H1 (cell line): Measurements from ENCODE around the gene PLCL2. TPM values are rescaled to one million over a fixed set of nuclear protein-coding genes. Genes with fewer than 3 reads are reported as not detected.

Experiments
- CTCF ChIA-PET: fragments of 300-600 bp; sonication (Branson Sonifier 250); formaldehyde crosslinking; loops from one replicate; lab custom pipeline; 2021; ENCODE audit not compliant: partially characterized antibody; lab: Charles Lee
- POLR2A ChIA-PET: fragments of 300-600 bp; sonication (Branson Sonifier 250); formaldehyde crosslinking; loops from one replicate; lab custom pipeline; 2021; ENCODE audit warnings: inconsistent platforms; ENCODE audit not compliant: partially characterized antibody; lab: Charles Lee
- DNase-seq, 2 experiments: peaks; one replicate each; pipeline versions ENCODE4 v3.0.0 to v3.0.0-alpha.2; 2010 to 2022; ENCODE audit warnings: low spot score in 2 of 2, low read depth in 1 of 2, mixed read lengths in 1 of 2
- FAIRE-seq: peaks from 2 replicates; lab custom pipeline; 2011; peaks lifted over from hg19 to GRCh38; lab: Jason Lieb, UNC
- H2AFZ ChIP-seq: 2 replicates; pipeline ENCODE4 v1.8.1; 2012; ENCODE audit warnings: low read length, inconsistent platforms
- H2AK5ac ChIP-seq: 2 replicates; pipeline ENCODE4 v1.6.1; 2013; ENCODE audit warnings: low read depth, low read length
- H2BK120ac ChIP-seq: replicated peaks from 2 replicates; pipeline ENCODE3; 2013; ENCODE audit warnings: low read depth, low read length, inconsistent platforms
- H2BK12ac ChIP-seq: 2 replicates; pipeline ENCODE4 v1.6.1; 2013; ENCODE audit warnings: low read depth, low read length
- H2BK15ac ChIP-seq: 2 replicates; pipeline ENCODE4 v1.6.1; 2013; ENCODE audit warnings: low read length
- H2BK20ac ChIP-seq: 2 replicates; pipeline ENCODE4 v1.6.1; 2013; ENCODE audit warnings: low read length
- H2BK5ac ChIP-seq: 2 replicates; pipeline ENCODE4 v1.6.1; 2013; ENCODE audit warnings: low read depth, low read length
- H3K14ac ChIP-seq: 2 replicates; pipeline ENCODE4 v1.6.1; 2013; ENCODE audit warnings: inconsistent platforms; ENCODE audit not compliant: insufficient read length
- H3K18ac ChIP-seq: 2 replicates; pipeline ENCODE4 v1.6.1; 2013; ENCODE audit warnings: low read length; ENCODE audit errors: extremely low read depth
- H3K23ac ChIP-seq: 2 replicates; pipeline ENCODE4 v1.6.1; 2013; ENCODE audit warnings: inconsistent platforms; ENCODE audit not compliant: insufficient read length
- H3K23me2 ChIP-seq: 2 replicates; pipeline ENCODE4 v1.6.1; 2013; ENCODE audit warnings: low read depth, low read length
- H3K27ac ChIP-seq: 2 replicates; pipeline ENCODE4 v1.6.1; 2011; ENCODE audit warnings: low read depth, low read length, inconsistent platforms
- H3K27me3 ChIP-seq, 4 experiments: replicated peaks in 1 of 4; 1 replicate in 1 of 4; 2 replicates in 3 of 4; pipeline versions ENCODE4 v1.6.1 to v1.8.1; 2011 to 2013; ENCODE audit warnings: low read length in 3 of 4, mild to moderate bottlenecking in 3 of 4, inconsistent platforms in 2 of 4, mixed read lengths in 2 of 4, moderate library complexity in 1 of 4; ENCODE audit not compliant: control insufficient read depth in 3 of 4, insufficient read depth in 3 of 4; ENCODE audit errors: extremely low read depth in 1 of 4
- H3K36me3 ChIP-seq, 4 experiments: 2 replicates each; pipeline versions ENCODE4 v1.6.1 to v1.8.1; 2011 to 2013; ENCODE audit warnings: mild to moderate bottlenecking in 4 of 4, low read length in 3 of 4, moderate library complexity in 2 of 4, control low read depth in 1 of 4, inconsistent platforms in 1 of 4; ENCODE audit not compliant: insufficient read depth in 4 of 4, control insufficient read depth in 2 of 4
- H3K4ac ChIP-seq: replicated peaks from 2 replicates; pipeline ENCODE3; 2013; ENCODE audit warnings: low read length, low read depth, mixed read lengths, inconsistent platforms; ENCODE audit not compliant: insufficient read length
- H3K4me1 ChIP-seq, 4 experiments: replicated peaks in 1 of 4; 1 replicate in 1 of 4; 2 replicates in 3 of 4; pipeline versions ENCODE4 v1.6.1 to v1.8.1; 2011 to 2013; ENCODE audit warnings: low read length in 3 of 4, inconsistent platforms in 2 of 4, mixed read lengths in 1 of 4; ENCODE audit not compliant: insufficient read depth in 4 of 4, control insufficient read depth in 3 of 4
- H3K4me2 ChIP-seq, 2 experiments: 2 replicates each; pipeline versions ENCODE4 v1.6.1 to v1.8.1; 2011 to 2013; ENCODE audit warnings: low read depth in 2 of 2, low read length in 2 of 2, control low read depth in 1 of 2, inconsistent platforms in 1 of 2, mild to moderate bottlenecking in 1 of 2; ENCODE audit not compliant: insufficient read depth in 1 of 2
- H3K4me3 ChIP-seq, 4 experiments: fragments of 200-600, 300-600 bp in 1 of 4; sonication (generic), shearing (Covaris generic), sonication (Bioruptor Twin) in 1 of 4; 2 replicates each; pipeline versions ENCODE4 v1.5.1 to v1.8.1; 2011 to 2016; ENCODE audit warnings: low read length in 4 of 4, low read depth in 3 of 4, control low read depth in 2 of 4, inconsistent platforms in 2 of 4, mild to moderate bottlenecking in 2 of 4, mixed read lengths in 1 of 4, moderate library complexity in 1 of 4; ENCODE audit not compliant: insufficient read depth in 2 of 4; ENCODE audit errors: extremely low read depth in 1 of 4
- H3K56ac ChIP-seq: replicated peaks from 2 replicates; pipeline ENCODE3; 2013; ENCODE audit warnings: low read depth, mild to moderate bottlenecking, mixed read lengths, low read length, inconsistent platforms; ENCODE audit not compliant: insufficient read length
- H3K79me1 ChIP-seq: 2 replicates; pipeline ENCODE4 v1.6.1; 2013; ENCODE audit warnings: low read depth, low read length, control low read depth
- H3K79me2 ChIP-seq, 2 experiments: 2 replicates each; pipeline versions ENCODE4 v1.6.1 to v1.8.1; 2012 to 2013; ENCODE audit warnings: low read length in 2 of 2, mild to moderate bottlenecking in 2 of 2, inconsistent platforms in 1 of 2; ENCODE audit not compliant: insufficient read depth in 2 of 2, control insufficient read depth in 1 of 2
- H3K9ac ChIP-seq, 4 experiments: replicated peaks in 1 of 4; 1 replicate in 1 of 4; 2 replicates in 3 of 4; pipeline versions ENCODE4 v1.6.1 to v1.8.1; 2011 to 2013; ENCODE audit warnings: low read depth in 3 of 4, low read length in 3 of 4, control low read depth in 2 of 4, mild to moderate bottlenecking in 2 of 4, moderate library complexity in 2 of 4, inconsistent platforms in 1 of 4; ENCODE audit errors: extremely low read depth in 1 of 4
- H3K9me3 ChIP-seq, 2 experiments: 2 replicates each; pipeline versions ENCODE4 v1.6.1 to v1.8.1; 2012 to 2013; ENCODE audit warnings: mild to moderate bottlenecking in 2 of 2, moderate library complexity in 2 of 2, control low read depth in 1 of 2, inconsistent platforms in 1 of 2, low read depth in 1 of 2, low read length in 1 of 2, mixed read lengths in 1 of 2; ENCODE audit not compliant: insufficient read depth in 2 of 2
- H4K20me1 ChIP-seq, 2 experiments: replicated peaks in 1 of 2; 2 replicates each; pipeline versions ENCODE3 to v1.8.1; 2011 to 2013; ENCODE audit warnings: inconsistent platforms in 2 of 2, low read length in 2 of 2, mild to moderate bottlenecking in 1 of 2; ENCODE audit not compliant: insufficient read depth in 2 of 2, control insufficient read depth in 1 of 2
- H4K5ac ChIP-seq: 2 replicates; pipeline ENCODE4 v1.6.1; 2013; ENCODE audit warnings: low read length, low read depth, mixed read lengths, inconsistent platforms; ENCODE audit not compliant: insufficient read length
- H4K8ac ChIP-seq: 2 replicates; pipeline ENCODE4 v1.8.0; 2013; ENCODE audit warnings: mild to moderate bottlenecking, moderate library complexity, low read length, inconsistent platforms; ENCODE audit not compliant: insufficient read depth; ENCODE audit errors: extremely low read depth
- H4K91ac ChIP-seq: replicated peaks from 2 replicates; pipeline ENCODE3; 2013; ENCODE audit warnings: low read length, mixed read lengths, inconsistent platforms; ENCODE audit not compliant: insufficient read length
- CBX8 ChIP-seq: fragments of 300-800, 300-1000 bp; sonication (generic); IDR thresholded peaks from 2 replicates; pipeline ENCODE4 v1.7.1; 2016; ENCODE audit warnings: low read depth, low read length, borderline replicate concordance
- JUND ChIP-seq: IDR thresholded peaks from 2 replicates; pipeline ENCODE4 v1.6.1; 2011; ENCODE audit warnings: mild to moderate bottlenecking, improper control_type of control experiment, low read length
- SIX5 ChIP-seq: IDR thresholded peaks from 2 replicates; pipeline ENCODE4 v1.6.1; 2011; ENCODE audit warnings: mild to moderate bottlenecking, low read depth, low read length
- SP1 ChIP-seq: IDR thresholded peaks from 2 replicates; pipeline ENCODE4 v1.6.1; 2011; ENCODE audit warnings: low read depth, low read length
- WGBS, 2 experiments: shearing (Covaris generic) in 1 of 2; methylation state at CpG; one replicate each; pipeline versions ENCODE4 v1.1.6 to v1.1.7; 2013 to 2015; ENCODE audit warnings: low lambda C conversion rate in 2 of 2, mixed read lengths in 2 of 2, inconsistent platforms in 1 of 2, low coverage in 1 of 2, missing lambda C conversion rate in 1 of 2; ENCODE audit not compliant: insufficient replicate concordance in 2 of 2, insufficient coverage in 1 of 2, insufficient read length in 1 of 2; ENCODE audit errors: extremely low coverage in 1 of 2, missing lambda C conversion rate in 1 of 2; 5-methylcytosine and 5-hydroxymethylcytosine counted together
- polyA plus RNA-seq, 7 experiments: library from polyadenylated mRNA; depleted of rRNA in 3 of 7; stranded (reverse) in 5 of 7; unstranded in 2 of 7; fragments of >200 nt in 5 of 7; fragments of 200-250 nt in 2 of 7; gene quantifications; 1 replicate in 5 of 7; 2 replicates in 1 of 7; 4 replicates in 1 of 7; pipeline versions ENCODE4 v1.2.1 to v1.2.3, GENCODE V29; 2011 to 2013; ENCODE audit warnings: missing spikeins in 2 of 7, mixed read lengths in 2 of 7
- total RNA-seq: library from RNA; stranded (reverse); fragmentation: NEBNext Ultra II Directional; extraction: Animal tissue kit (Norgen Biotek cat#: 25700); gene quantifications from 2 replicates; pipeline ENCODE4 v1.2.1, GENCODE V29; 2021
- TF ChIP-seq, protein P1 (sequence below), 3 experiments: IDR thresholded peaks; 1 replicate in 2 of 3; 2 replicates in 1 of 3; pipeline versions ENCODE4 v1.5.1 to v1.6.1; 2011; ENCODE audit warnings: low read length in 3 of 3, mild to moderate bottlenecking in 3 of 3, inconsistent platforms in 2 of 3, low read depth in 1 of 3, moderate library complexity in 1 of 3; ENCODE audit not compliant: insufficient read depth in 1 of 3; ENCODE audit errors: control extremely low read depth in 1 of 3

Gene PLCL2
- total and polyA plus RNA-seq, 2 of the 8 experiments (the other 6 are each of a cell fraction or from before 2014, with no cell fraction given): 3.5 to 6.8 TPM

DNA sequence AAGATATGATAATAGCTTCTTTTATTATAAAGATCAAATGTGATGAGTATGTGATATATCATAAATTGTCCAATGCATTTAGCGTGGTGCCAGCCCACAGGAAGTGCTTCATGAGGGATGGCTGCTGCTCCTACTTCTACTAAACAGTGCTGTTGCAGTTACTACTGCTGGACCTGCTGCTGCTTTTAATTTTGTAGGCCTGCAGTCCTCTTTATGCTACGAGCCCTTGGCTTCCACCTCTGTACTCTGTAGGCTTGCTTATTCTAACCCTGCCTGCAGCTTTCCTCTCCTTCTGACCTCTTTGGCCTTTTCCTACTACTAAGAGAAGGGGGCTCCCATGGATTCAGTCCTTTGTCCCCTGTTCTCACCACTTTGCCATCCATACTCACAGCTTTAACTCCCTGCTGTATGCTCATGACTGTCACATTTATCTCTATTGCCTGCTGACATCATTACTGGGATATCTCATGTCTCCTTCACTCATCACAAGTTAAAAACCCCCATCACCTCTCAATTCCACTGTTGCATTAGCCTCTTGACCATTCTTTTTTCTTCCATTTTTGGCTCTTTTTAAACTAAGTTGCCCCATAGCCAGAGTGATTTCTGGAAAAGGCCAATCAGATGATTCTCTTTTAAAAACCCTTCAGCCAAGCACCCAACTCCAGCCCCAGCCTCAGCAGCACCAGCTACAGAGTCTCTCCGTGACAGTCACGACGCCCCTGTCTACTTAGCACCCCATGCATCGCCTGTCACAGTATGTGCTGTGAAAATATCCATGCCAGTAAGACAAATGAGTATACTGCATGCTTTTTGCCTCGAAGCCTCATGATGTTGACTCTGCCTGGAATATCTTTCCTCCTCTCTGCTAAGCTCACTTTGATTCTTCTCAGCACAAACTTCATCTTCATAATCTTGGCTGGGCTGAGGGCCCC lies 56.3 kb downstream of the PLCL2 start:
- Histone ChIP-seq H2BK15ac (no peak overlapping the region), H2BK12ac (no peak overlapping the region), H2BK120ac (no peak overlapping the region), H3K4me3 (no peak overlapping the region), H2BK5ac (no peak overlapping the region), H3K23me2 (peaks cover 2% of the 10 kb centered on the region; the same call in 1 of the 2 replicates), H3K27ac (no peak overlapping the region), H3K14ac (no peak overlapping the region), H3K18ac (no peak overlapping the region), H3K79me2 (peaks cover 0 to 7% of the 10 kb centered on the region in 2 experiments; a peak in 1 of 4 replicates), H3K36me3 (no peaks in the 10 kb centered on the region), H4K5ac (no peak overlapping the region), H3K4ac (no peak overlapping the region), H3K9me3 (no peaks in the 10 kb centered on the region), H3K79me1 (no peaks in the 10 kb centered on the region), H4K20me1 (no peaks in the 10 kb centered on the region), H2BK20ac (no peak overlapping the region), H3K9ac (no peak overlapping the region), H3K4me1 (peaks cover 0 to 5% (median 2%) of the 10 kb centered on the region in 4 experiments; a peak in 3 of 7 replicates), H3K23ac (no peak overlapping the region), H4K8ac (no peak overlapping the region), H3K4me2 (no peak overlapping the region), H2AFZ (no peak overlapping the region), H2AK5ac (no peak overlapping the region), H3K56ac (no peak overlapping the region), H4K91ac (no peak overlapping the region), H3K27me3 (no peaks in the 10 kb centered on the region)
- ChIA-PET CTCF (interaction anchor here (0.8 kb wide), 1 partner anchor 32 kb away, joined by 3 read pairs; no protein-coding TSS in a partner anchor), POLR2A (interaction anchor here (0.6 kb wide), 1 partner anchor 89 kb away, joined by 3 read pairs; no protein-coding TSS in a partner anchor)
- FAIRE-seq (no peak), DNase-seq (no peak)
- 87% methylated on average over 7 of the region's 7 CpGs; no CpG with 5 or more reads in 1 of the 2 experiments for whole genome bisulfite sequencing, 2 experiments
- TF ChIP-seq SP1 (no peak), SIX5 (no peak), CBX8 (no peak), JUND (no peak)
- TF ChIP-seq, protein P1, sequence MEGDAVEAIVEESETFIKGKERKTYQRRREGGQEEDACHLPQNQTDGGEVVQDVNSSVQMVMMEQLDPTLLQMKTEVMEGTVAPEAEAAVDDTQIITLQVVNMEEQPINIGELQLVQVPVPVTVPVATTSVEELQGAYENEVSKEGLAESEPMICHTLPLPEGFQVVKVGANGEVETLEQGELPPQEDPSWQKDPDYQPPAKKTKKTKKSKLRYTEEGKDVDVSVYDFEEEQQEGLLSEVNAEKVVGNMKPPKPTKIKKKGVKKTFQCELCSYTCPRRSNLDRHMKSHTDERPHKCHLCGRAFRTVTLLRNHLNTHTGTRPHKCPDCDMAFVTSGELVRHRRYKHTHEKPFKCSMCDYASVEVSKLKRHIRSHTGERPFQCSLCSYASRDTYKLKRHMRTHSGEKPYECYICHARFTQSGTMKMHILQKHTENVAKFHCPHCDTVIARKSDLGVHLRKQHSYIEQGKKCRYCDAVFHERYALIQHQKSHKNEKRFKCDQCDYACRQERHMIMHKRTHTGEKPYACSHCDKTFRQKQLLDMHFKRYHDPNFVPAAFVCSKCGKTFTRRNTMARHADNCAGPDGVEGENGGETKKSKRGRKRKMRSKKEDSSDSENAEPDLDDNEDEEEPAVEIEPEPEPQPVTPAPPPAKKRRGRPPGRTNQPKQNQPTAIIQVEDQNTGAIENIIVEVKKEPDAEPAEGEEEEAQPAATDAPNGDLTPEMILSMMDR (IDR thresholded peaks at IDR 0.05; ENCODE audit: control extremely low read depth in 1 of 3, insufficient read depth in 1 of 3, low read depth in 1 of 3, low read length in 3 of 3): no peak
